ENCODE measurements around the gene SRL. TPM values are rescaled to one million over a fixed set of nuclear protein-coding genes. Genes with fewer than 3 reads are reported as not detected.

The SRL gene
- total RNA-seq, 1 donor from 2014 or later, result 1.2 TPM

Other genes with a start within 250 kb of the SRL start
- gene ADCY9, start 125.6 kb downstream of the SRL start, total RNA-seq (ENCODE audit: low replicate concordance), result 13.9 and 17.0 TPM in 2 replicates
- gene TFAP4, start 30.9 kb upstream of the SRL start, total RNA-seq (ENCODE audit: low replicate concordance), result 11.8 and 27.0 TPM in 2 replicates
- gene GLIS2, start 74.0 kb upstream of the SRL start, total RNA-seq (ENCODE audit: low replicate concordance), result 13.1 and 23.0 TPM in 2 replicates
- gene PAM16, start 109.2 kb upstream of the SRL start, total RNA-seq (ENCODE audit: low replicate concordance), result 30.5 and 39.3 TPM in 2 replicates
- gene VASN, start 129.8 kb upstream of the SRL start, total RNA-seq (ENCODE audit: low replicate concordance), result 9.7 and 29.0 TPM in 2 replicates
- 32.3 and 41.4 TPM in 2 replicates for gene CORO7, start 174.5 kb upstream of the SRL start, total RNA-seq (ENCODE audit: low replicate concordance)
- gene DNAJA3, start 183.8 kb upstream of the SRL start, total RNA-seq (ENCODE audit: low replicate concordance), result 43.9 and 46.5 TPM in 2 replicates
- 48.3 and 49.1 TPM in 2 replicates for gene NMRAL1, start 232.5 kb upstream of the SRL start, total RNA-seq (ENCODE audit: low replicate concordance)
- gene HMOX2, start 234.3 kb upstream of the SRL start, total RNA-seq (ENCODE audit: low replicate concordance), result 37.8 and 46.2 TPM in 2 replicates

Data from type B pancreatic cell (in vitro differentiated cells).